Mesendoderm (in vitro differentiated cells): ENCODE measurements around the gene SLC22A3.
A peak's percentile ranks its signal among the peaks of the same experiment; 100 is the strongest.

Source experiments
- DNase-seq: peaks from one replicate; pipeline ENCODE4 v3.0.0; 2013
- H2AK5ac ChIP-seq: 2 replicates; pipeline ENCODE4 v1.6.1; 2013; ENCODE audit warnings: low read length, inconsistent platforms
- H2BK120ac ChIP-seq: 2 replicates; pipeline ENCODE4 v1.6.1; 2013; ENCODE audit warnings: low read depth, mild to moderate bottlenecking, low read length, moderate library complexity, mixed read lengths
- H2BK15ac ChIP-seq: replicated peaks from 2 replicates; pipeline ENCODE4 v1.6.1; 2013; ENCODE audit warnings: low read depth, mild to moderate bottlenecking, moderate library complexity
- H2BK5ac ChIP-seq: 2 replicates; pipeline ENCODE4 v1.6.1; 2013; ENCODE audit warnings: low read length, inconsistent platforms
- H3K18ac ChIP-seq: 2 replicates; pipeline ENCODE4 v1.6.1; 2013; ENCODE audit warnings: mild to moderate bottlenecking, low read length, mixed read lengths
- H3K23ac ChIP-seq: one replicate; pipeline ENCODE4 v1.6.1; 2013; ENCODE audit warnings: low read length
- H3K27ac ChIP-seq: 2 replicates; pipeline ENCODE4 v1.5.1; 2013; ENCODE audit warnings: low read depth, mild to moderate bottlenecking, inconsistent platforms, low read length, moderate library complexity
- H3K27me3 ChIP-seq: 2 replicates; pipeline ENCODE4 v1.6.1; 2013; ENCODE audit warnings: low read length, control low read depth, mild to moderate bottlenecking, inconsistent platforms; ENCODE audit not compliant: insufficient read depth, poor library complexity
- H3K36me3 ChIP-seq: 2 replicates; pipeline ENCODE4 v1.6.1; 2013; ENCODE audit warnings: low read length, inconsistent platforms; ENCODE audit not compliant: control insufficient read depth, insufficient read depth
- H3K4ac ChIP-seq: one replicate; pipeline ENCODE4 v1.6.1; 2013; ENCODE audit warnings: low read depth, mild to moderate bottlenecking, low read length, moderate library complexity
- H3K4me1 ChIP-seq: 2 replicates; pipeline ENCODE4 v1.6.1; 2013; ENCODE audit warnings: low read depth, low read length, inconsistent platforms; ENCODE audit not compliant: control insufficient read depth
- H3K4me2 ChIP-seq: 2 replicates; pipeline ENCODE4 v1.6.1; 2013; ENCODE audit warnings: low read length
- H3K4me3 ChIP-seq: 2 replicates; pipeline ENCODE4 v1.5.1; 2013; ENCODE audit warnings: mild to moderate bottlenecking, low read length
- H3K56ac ChIP-seq: one replicate; pipeline ENCODE4 v1.6.1; 2013; ENCODE audit warnings: low read length
- H3K79me1 ChIP-seq: 2 replicates; pipeline ENCODE4 v1.6.1; 2013; ENCODE audit warnings: low read length, inconsistent platforms
- H3K79me2 ChIP-seq: 2 replicates; pipeline ENCODE4 v1.6.1; 2013; ENCODE audit warnings: mild to moderate bottlenecking, low read length; ENCODE audit not compliant: control insufficient read depth, insufficient read depth
- H3K9ac ChIP-seq: 2 replicates; pipeline ENCODE4 v1.6.1; 2013; ENCODE audit warnings: low read length, inconsistent platforms
- H4K5ac ChIP-seq: one replicate; pipeline ENCODE4 v1.6.1; 2013; ENCODE audit warnings: low read length
- H4K8ac ChIP-seq: one replicate; pipeline ENCODE4 v1.6.1; 2013; ENCODE audit warnings: low read depth, mild to moderate bottlenecking, control low read depth, low read length, moderate library complexity
- WGBS: extraction: QIAGEN DNeasy Blood & Tissue Kit; methylation state at CpG from one replicate; pipeline ENCODE4 v1.1.7; 2013; ENCODE audit warnings: low lambda C conversion rate, missing lambda C conversion rate; ENCODE audit not compliant: insufficient coverage; ENCODE audit errors: extremely low coverage; 5-methylcytosine and 5-hydroxymethylcytosine counted together

The SLC22A3 gene

GRCh38 chr6:160349814-160350350, 1.7 kb downstream of the SLC22A3 start:
- peaks cover 3% of the 10 kb centered on the region for H3K79me2 ChIP-seq
- no peak overlapping the region for H4K5ac ChIP-seq
- H3K27ac ChIP-seq = no peak overlapping the region
- WGBS = no CpG with 5 or more reads among the region's 11 CpGs
- no peaks in the 10 kb centered on the region for H3K36me3 ChIP-seq
- H3K4me2 ChIP-seq = peak overlapping the region; percentile 2
- H2AK5ac ChIP-seq = no peak overlapping the region
- no peak for DNase-seq
- no peak overlapping the region for H2BK5ac ChIP-seq
- H3K23ac ChIP-seq = no peak overlapping the region
- peak overlapping the region; percentile 78 for H3K56ac ChIP-seq
- H2BK15ac ChIP-seq = no peak overlapping the region
- no peaks in the 10 kb centered on the region for H3K4me1 ChIP-seq
- no peak overlapping the region for H3K4me3 ChIP-seq
- no peaks in the 10 kb centered on the region for H3K27me3 ChIP-seq
- no peak overlapping the region for H2BK120ac ChIP-seq
- H3K79me1 ChIP-seq = peaks cover 2% of the 10 kb centered on the region
- no peak overlapping the region for H4K8ac ChIP-seq
- H3K18ac ChIP-seq = peak overlapping the region; percentile 20
- peak overlapping the region; percentile 70 for H3K9ac ChIP-seq
- H3K4ac ChIP-seq = no peak overlapping the region

- Histone ChIP-seq H3K79me2 (peaks cover 4% of the 10 kb centered on the region), H3K4me3 (no peak overlapping the region), H2AK5ac (no peak overlapping the region), H3K4me2 (no peak overlapping the region), H3K27ac (no peak overlapping the region), H3K4ac (no peak overlapping the region), H2BK5ac (no peak overlapping the region), H3K56ac (no peak overlapping the region), H3K23ac (no peak overlapping the region), H3K27me3 (no peaks in the 10 kb centered on the region), H2BK120ac (no peak overlapping the region), H3K79me1 (peaks cover 2% of the 10 kb centered on the region), H3K36me3 (no peaks in the 10 kb centered on the region), H2BK15ac (no peak overlapping the region), H3K9ac (no peak overlapping the region), H3K4me1 (peaks cover 2% of the 10 kb centered on the region), H4K8ac (no peak overlapping the region), H3K18ac (no peak overlapping the region), H4K5ac (no peak overlapping the region)
- DNase-seq = no peak
- no CpG with 5 or more reads among the region's 2 CpGs for WGBS
These were observed 5.8 kb downstream of the SLC22A3 start for GRCh38 chr6:160353950-160354496.

DNA sequence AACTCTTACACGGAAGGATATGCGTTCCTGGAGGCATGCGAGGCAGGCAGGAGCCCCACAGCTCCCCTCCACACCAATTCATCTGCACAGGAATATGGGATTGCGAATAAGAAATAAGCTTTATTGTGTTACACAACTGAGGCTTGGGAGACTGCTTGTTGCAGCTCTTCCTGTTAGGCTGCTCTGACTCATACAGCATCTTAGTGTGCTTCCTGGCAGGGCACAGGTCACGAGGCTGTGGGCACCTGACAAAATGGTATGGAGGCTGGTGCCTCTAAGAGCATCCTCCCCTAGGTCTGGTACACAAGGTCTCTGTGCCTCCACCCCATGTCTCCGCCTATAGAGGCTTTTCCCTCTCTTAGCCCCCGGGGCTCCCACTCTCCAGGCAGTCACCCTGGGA, 6.8 kb downstream of the SLC22A3 start:
- H3K4me3 ChIP-seq = no peak overlapping the region
- DNase-seq = no peak
- no peak overlapping the region for H3K23ac ChIP-seq
- H3K4me2 ChIP-seq = no peak overlapping the region
- H3K27ac ChIP-seq = no peak overlapping the region
- no peaks in the 10 kb centered on the region for H3K36me3 ChIP-seq
- no peak overlapping the region for H2BK120ac ChIP-seq
- H3K4me1 ChIP-seq = peaks cover 2% of the 10 kb centered on the region
- WGBS = no CpG with 5 or more reads among the region's 7 CpGs
- no peak overlapping the region for H2AK5ac ChIP-seq
- H3K9ac ChIP-seq = no peak overlapping the region
- H3K18ac ChIP-seq = no peak overlapping the region
- H3K79me2 ChIP-seq = peaks cover 4% of the 10 kb centered on the region
- H2BK5ac ChIP-seq = no peak overlapping the region
- no peak overlapping the region for H3K4ac ChIP-seq
- H3K56ac ChIP-seq = no peak overlapping the region
- no peak overlapping the region for H4K5ac ChIP-seq
- H3K27me3 ChIP-seq = no peaks in the 10 kb centered on the region
- no peak overlapping the region for H2BK15ac ChIP-seq
- H3K79me1 ChIP-seq = peaks cover 2% of the 10 kb centered on the region
- no peak overlapping the region for H4K8ac ChIP-seq

GRCh38 chr6:160356074-160356744, 8.0 kb downstream of the SLC22A3 start:
- Histone ChIP-seq H3K36me3 (no peaks in the 10 kb centered on the region), H4K8ac (no peak overlapping the region), H2BK15ac (no peak overlapping the region), H3K27me3 (no peaks in the 10 kb centered on the region), H3K18ac (no peak overlapping the region), H2AK5ac (no peak overlapping the region), H3K4me3 (no peak overlapping the region), H2BK120ac (no peak overlapping the region), H3K27ac (no peak overlapping the region), H3K23ac (no peak overlapping the region), H3K56ac (no peak overlapping the region), H4K5ac (no peak overlapping the region), H3K79me2 (peaks cover 4% of the 10 kb centered on the region), H3K79me1 (peaks cover 2% of the 10 kb centered on the region), H2BK5ac (no peak overlapping the region), H3K4me2 (no peak overlapping the region), H3K4me1 (peaks cover 2% of the 10 kb centered on the region), H3K4ac (no peak overlapping the region), H3K9ac (no peak overlapping the region)
- no CpG with 5 or more reads among the region's 14 CpGs for WGBS
- no peak for DNase-seq

GRCh38 chr6:160357088-160357487, 8.9 kb downstream of the SLC22A3 start:
- WGBS = no CpG with 5 or more reads among the region's 6 CpGs
- H4K8ac ChIP-seq = no peak overlapping the region
- no peak overlapping the region for H3K56ac ChIP-seq
- H2AK5ac ChIP-seq = no peak overlapping the region
- no peak overlapping the region for H3K4ac ChIP-seq
- no peaks in the 10 kb centered on the region for H3K27me3 ChIP-seq
- H3K23ac ChIP-seq = no peak overlapping the region
- no peak overlapping the region for H3K27ac ChIP-seq
- no peak for DNase-seq
- no peak overlapping the region for H3K4me2 ChIP-seq
- H2BK15ac ChIP-seq = no peak overlapping the region
- no peak overlapping the region for H2BK5ac ChIP-seq
- H3K79me2 ChIP-seq = peaks cover 4% of the 10 kb centered on the region
- H3K4me1 ChIP-seq = peaks cover 2% of the 10 kb centered on the region
- H3K18ac ChIP-seq = no peak overlapping the region
- no peak overlapping the region for H3K4me3 ChIP-seq
- H4K5ac ChIP-seq = no peak overlapping the region
- H3K79me1 ChIP-seq = peaks cover 2% of the 10 kb centered on the region
- no peaks in the 10 kb centered on the region for H3K36me3 ChIP-seq
- H2BK120ac ChIP-seq = no peak overlapping the region
- no peak overlapping the region for H3K9ac ChIP-seq
